Astrocyte of the spinal cord (primary cell): ENCODE measurements around the gene UNC45A.

Source experiments
- DNase-seq: peaks from one replicate; pipeline ENCODE4 v3.0.0; 2011; ENCODE audit warnings: low read depth, low spot score
- H3K4me3 ChIP-seq: 2 replicates; pipeline ENCODE4 v1.5.1; 2011; ENCODE audit warnings: low read depth, mild to moderate bottlenecking, low read length, moderate library complexity
- CTCF ChIP-seq: IDR thresholded peaks from 2 replicates; pipeline ENCODE4 v1.5.1; 2012; ENCODE audit warnings: low read depth, mild to moderate bottlenecking, low read length, inconsistent platforms
- in situ Hi-C: cut with HindIII; loops from 2 replicates; pipeline ENCODE4 v1.10.0; 2017; ENCODE audit warnings: low sequenced_read_pairs

Gene UNC45A

GRCh38 chr15:90938261-90938660, 3.2 kb downstream of the UNC45A start:
- no peak for DNase-seq
- in situ Hi-C loops: no loop called here
- TF ChIP-seq CTCF: no peak
- no peak overlapping the region for H3K4me3 ChIP-seq

GRCh38 chr15:90939756-90940155, 4.7 kb downstream of the UNC45A start:
- DNase-seq: no peak
- H3K4me3 ChIP-seq: no peak overlapping the region
- in situ Hi-C loops: no loop called here
- TF ChIP-seq CTCF: no peak

GRCh38 chr15:90941038-90941437, 6.0 kb downstream of the UNC45A start:
- no peak for TF ChIP-seq CTCF
- no peak overlapping the region for H3K4me3 ChIP-seq
- no peak for DNase-seq
- in situ Hi-C loops: no loop called here

GRCh38 chr15:90942354-90943120, 7.5 kb downstream of the UNC45A start:
- H3K4me3 ChIP-seq: no peak overlapping the region
- no peak for DNase-seq
- in situ Hi-C loops: no loop called here
- TF ChIP-seq CTCF: no peak

- in situ Hi-C loops: no loop called here
- TF ChIP-seq CTCF: no peak
- DNase-seq: no peak
Measured at GRCh38 chr15:90945091-90945490, 10.0 kb downstream of the UNC45A start.

GRCh38 chr15:90946538-90946937, 11.5 kb downstream of the UNC45A start:
- TF ChIP-seq CTCF: no peak
- no peak for DNase-seq
- H3K4me3 ChIP-seq: no peak overlapping the region
- in situ Hi-C loops: no loop called here

More at GRCh38 chr15:90945091-90945490, 10.0 kb downstream of the UNC45A start:
- no peak overlapping the region for H3K4me3 ChIP-seq
